Activated CD4-positive, alpha-beta T cell treated with anti-CD3 and anti-CD28 coated beads, Interleukin-2, amount 50 U/mL, for 48 hours (primary cell): ENCODE data around the gene DBNDD1.

ENCODE experiments used
- DNase-seq, 2 experiments: peaks; one replicate each; pipeline ENCODE4 v3.0.0-alpha.2; 2020

Gene DBNDD1

DNA sequence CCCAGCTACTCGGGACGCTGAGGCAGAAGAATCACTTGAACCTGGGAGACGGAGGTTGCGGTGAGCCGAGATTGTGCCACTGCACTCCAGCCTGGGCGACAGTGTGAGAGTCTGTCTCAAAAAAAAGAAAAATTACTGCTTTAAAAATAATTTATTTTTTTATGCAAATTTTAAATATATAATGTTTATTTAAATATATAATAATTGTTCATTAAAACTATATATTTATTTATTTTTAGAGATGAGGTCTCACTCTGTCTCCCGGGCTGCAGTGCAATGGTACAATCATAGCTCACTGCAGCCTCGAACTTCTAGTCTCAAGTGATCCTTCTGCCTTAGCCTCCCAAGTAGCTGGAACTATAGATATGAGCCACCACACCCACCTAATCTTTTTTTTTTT, 15.2 kb upstream of the DBNDD1 start:
- no peak for DNase-seq

DNA sequence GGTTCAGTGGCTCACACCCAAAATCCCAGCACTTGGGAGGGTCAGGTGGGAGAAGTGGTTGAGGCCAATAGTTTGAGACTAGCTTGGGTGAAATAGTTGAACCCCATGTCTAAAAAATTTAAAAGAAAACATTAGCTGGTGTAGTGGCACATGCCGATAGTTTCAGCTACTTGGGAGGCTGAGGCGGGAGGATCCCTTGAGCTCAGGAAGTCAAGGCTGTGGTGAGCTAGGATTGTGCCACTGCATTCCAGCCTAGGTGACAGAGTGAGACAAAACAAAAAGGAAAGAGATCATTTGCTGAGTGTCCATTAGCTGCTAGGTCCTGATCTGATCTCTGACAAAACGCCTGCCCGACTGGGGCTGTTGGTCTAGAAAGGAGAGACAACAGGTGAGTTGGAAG, 14.1 kb upstream of the DBNDD1 start:
- DNase-seq, result no peak

DNA sequence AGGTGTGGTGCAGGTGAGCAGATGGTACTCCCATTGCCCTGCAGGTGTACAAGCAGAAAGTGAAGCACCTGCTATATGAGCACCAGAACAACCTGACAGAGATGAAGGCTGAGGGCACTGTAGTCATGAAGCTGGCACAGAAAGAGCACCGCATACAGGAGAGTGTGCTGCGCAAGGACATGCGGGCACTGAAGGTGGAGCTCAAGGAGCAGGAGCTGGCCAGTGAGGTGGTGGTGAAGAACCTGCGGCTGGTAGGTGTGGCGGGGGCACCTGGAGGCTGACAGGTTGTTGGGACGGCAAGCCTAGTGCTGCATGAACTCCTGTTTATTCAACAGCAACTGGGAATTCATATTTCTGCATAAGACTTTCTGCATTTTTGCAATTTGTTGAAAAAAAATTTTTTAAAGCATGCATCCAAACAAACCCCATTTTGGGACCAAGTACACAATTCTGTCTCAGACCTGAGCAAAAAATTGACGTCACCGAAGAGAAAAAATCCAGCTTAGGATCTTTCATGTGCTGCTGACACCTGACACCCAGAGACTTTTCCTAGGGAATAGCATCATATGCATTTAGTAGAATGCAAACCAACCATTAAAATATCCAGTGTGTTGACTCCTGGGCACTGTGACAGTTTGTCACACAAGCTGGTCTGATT, 13.5 kb upstream of the DBNDD1 start:
- DNase-seq, result no peak

DNA sequence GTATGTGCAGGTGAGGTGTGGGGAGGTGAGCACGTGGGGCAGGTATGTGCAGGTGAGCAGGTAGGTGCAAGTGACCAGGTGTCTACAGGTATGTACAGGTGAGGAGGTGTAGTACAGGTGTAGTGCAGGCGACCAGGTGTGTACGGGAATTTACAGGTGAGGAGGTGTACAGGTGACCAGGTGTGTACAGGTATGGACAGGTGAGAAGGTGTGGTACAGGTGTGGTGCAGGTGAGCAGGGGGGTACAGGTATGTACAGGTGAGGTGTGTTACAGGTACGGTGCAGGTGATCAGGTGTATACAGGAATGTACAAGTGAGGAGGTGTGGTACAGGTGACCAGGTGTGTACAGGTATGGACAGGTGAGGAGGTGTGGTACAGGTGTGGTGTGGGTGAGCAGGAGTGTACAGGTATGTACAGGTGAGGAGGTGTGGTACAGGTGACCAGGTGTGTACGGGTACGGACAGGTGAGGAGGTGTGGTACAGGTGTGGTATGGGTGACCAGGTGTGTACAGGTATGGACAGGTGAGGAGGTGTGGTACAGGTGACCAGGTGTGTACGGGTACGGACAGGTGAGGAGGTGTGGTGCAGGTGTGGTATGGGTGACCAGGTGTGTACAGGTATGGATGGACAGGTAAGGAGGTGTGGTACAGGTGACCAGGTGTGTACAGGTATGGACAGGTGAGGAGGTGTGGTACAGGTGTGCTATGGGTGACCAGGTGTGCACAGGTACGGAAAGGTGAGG, 12.8 kb upstream of the DBNDD1 start:
- no peak for DNase-seq

DNA sequence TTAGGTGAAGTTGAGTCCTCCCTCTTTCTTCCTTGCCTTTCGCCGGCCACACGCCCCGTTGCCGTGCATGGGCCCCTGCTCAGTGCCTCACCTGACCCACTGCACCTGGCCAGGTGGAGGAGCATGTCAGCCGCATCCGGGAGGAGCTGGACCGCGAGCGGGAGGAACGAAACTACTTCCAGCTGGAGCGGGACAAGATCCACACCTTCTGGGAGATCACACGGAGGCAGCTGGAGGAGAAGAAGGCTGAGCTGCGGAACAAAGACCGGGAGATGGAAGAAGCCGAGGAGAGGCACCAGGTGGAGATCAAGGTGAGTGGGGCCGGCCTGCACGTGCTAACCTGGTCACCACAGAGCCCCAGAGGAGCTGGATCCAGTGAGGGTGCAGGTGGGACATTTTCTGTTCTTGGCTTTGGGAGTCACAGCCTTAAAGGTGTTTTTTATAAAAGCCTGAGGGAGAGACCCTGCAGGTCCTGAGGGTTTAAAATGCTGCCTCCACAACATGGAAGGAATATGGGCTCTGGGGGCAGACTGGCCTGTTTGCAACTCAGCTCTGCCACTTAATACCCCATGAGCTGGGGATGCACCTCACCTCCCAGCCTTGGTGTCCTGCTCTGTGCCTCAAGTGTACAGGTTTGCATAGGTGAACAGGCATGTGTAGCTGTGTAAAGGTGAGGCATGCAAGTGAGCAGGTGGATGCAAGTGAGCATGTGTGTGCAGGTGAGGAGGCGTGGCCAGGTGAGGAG, 12.1 kb upstream of the DBNDD1 start:
- no peak for DNase-seq

DNA sequence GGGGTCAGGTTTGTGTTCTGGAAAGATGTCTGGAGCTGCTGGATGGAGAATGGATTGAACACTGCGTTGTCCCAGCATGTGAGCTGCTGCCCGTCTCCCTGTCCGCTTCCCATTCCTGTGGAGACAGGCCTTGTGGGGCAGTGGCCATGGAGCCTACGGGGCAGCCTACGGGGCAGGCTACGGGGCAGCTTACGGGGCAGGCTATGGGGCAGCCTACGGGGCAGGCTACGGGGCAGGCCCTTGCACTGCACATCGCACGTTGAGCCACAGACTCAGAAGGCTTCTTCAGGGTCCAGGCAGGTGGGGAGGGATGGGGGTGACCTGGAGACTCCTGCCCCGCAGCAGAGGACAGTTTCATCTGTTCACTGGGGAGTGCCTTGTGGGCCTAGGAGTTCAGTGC, 9.7 kb upstream of the DBNDD1 start:
- DNase-seq, result no peak

DNA sequence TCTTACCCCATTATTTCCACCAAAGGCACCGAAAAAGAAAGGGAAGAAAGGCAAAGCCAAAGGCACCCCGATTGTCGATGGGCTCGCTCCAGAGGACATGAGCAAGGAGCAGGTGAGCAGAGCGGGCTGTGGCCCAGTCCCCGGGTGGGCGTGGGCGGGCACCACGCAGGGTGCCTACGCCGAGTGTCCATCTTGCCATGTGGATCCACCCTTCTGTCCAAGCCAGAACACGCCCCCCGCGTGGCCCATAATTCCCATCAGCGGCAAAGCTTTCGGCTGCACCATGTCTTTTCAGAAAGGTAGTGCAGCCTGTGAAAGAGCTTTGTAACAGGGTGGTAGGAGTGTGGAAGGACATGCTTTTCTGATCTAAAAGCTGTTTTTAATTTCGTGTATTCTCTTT, 8.4 kb upstream of the DBNDD1 start:
- no peak for DNase-seq

DNA sequence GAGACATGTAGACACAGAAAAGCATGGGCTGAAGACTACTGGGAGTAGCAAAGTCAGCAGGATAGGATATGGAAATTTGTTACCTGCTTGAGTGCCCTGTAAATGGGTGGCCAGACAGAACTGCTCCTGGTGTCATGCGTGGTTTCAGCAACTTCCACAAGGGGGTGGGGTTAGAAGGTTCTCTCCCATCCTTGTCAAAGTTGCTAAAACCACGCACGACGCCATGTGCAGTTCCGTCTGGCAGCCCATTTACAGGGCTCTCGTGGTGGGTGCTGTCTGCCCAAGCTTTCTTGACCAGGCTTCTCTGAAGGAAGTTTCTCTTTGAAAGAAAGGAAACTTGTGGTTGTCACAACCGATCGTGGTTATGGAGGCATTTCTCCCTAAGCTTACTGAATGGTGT, 6.9 kb upstream of the DBNDD1 start:
- no peak for DNase-seq

DNA sequence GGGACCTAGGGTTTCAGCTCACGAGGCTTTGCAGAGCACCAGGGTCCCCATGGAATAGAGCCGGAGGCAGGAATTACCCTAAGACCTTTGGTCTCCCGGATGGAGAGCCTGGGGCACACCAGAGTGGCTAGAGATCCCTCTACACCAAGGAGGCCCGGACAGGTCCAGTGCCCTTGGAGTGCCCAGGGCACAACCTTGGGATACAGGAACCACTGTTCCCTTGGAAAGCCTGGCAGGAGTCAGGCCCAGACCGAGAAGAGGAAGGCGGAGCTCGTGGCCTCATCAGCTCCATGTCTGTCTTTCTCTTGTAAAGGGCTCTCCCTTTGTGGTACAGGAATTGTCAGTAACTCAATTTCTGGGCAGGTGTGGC, 3.8 kb upstream of the DBNDD1 start:
- DNase-seq, result no peak

DNA sequence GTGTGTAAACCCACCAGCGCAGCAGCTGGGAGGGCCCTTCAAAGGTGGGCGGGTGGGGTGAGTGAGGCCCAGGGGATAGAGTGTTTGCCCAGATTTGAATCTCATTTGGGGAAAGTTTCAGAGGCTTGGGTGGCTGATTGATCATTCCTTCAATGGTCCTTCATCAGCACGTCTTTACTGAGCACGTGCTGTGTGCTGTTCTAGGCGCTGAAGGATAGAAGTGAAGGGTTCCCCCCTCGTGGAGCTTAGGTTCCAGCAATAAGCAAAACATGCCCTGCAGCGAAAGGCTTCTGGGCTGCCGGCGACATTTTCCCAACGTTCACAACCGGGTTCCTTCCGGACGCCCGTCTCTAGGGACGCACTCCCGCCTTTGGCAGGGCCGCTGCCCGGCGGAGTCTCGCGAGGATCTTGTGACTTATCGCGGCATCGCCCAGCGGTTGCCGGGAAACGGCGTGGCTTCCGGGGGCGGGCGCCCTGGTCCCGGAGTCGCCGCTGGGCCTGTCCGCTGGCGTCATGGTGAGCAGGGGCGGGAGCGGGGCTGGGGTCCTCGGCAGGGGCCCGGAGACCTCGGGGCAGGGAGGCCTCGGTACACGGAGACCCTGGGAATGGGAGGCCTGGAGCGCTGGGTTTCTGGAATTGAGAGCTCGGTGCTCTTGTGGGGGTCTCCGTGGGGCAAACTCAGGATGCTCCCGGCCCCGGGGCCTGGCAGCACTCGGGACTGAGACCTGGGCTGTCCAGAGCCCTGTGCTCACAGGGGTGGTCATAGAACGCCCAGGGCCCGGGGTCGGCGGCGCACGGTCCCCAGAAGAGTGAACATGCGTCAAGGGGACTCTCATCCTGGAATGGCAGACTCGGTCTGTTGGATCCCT, 3.2 kb upstream of the DBNDD1 start:
- peak; percentile 85 to 88 for DNase-seq

DNA sequence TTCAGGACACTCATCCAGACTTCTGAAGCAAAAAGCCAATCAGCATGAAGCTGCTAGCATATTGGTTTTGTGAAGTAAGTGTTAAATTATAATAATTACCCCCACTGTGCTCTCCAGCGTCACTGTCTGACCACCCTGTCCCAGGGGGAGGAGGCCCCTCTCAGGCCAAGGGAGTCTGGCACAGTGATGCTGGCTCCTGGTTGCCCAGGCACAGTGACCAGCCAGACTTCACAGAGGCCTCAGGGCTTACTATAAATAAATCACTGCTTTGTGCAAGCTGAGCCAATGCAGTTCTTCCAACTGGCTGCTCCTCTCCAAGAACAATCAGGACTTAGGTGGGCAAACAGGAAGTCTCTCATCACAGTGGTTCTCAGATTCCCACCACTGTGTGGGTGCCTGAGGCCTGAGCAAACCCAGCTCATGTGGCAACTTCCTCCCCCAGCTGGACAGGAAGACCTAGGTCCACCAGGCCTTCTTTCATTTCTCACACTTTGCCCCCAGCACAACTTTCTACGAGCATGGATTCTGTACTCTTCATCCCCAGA, 1.7 kb upstream of the DBNDD1 start:
- no peak for DNase-seq

DNA sequence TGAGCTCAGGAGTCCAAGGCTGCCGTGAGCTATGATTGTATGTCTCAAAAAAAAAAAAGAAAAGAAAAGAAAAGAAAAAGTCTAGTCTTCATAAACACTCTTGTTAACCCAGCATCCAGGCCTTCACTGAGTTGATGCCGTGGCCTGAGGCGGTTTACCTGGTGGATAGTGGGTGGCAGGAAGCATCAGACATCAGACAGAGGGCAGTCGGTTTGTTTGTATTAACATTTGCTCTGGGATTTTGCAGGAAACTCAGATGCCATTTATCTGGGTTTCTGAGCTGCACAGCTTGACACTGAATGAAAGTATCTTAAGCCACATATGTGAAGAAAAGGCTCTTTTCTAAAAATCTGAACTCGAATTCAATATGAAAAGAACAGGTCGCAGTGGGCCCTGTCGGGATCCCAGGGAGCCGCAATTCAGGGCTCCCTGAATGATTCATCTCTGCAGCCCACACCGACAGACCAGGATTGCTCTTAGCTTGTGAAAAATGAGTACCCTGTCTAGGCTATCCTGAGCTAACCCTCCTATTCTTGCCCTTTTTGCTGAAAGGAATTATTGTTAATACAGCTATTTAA, 1.1 kb upstream of the DBNDD1 start:
- no peak for DNase-seq

DNA sequence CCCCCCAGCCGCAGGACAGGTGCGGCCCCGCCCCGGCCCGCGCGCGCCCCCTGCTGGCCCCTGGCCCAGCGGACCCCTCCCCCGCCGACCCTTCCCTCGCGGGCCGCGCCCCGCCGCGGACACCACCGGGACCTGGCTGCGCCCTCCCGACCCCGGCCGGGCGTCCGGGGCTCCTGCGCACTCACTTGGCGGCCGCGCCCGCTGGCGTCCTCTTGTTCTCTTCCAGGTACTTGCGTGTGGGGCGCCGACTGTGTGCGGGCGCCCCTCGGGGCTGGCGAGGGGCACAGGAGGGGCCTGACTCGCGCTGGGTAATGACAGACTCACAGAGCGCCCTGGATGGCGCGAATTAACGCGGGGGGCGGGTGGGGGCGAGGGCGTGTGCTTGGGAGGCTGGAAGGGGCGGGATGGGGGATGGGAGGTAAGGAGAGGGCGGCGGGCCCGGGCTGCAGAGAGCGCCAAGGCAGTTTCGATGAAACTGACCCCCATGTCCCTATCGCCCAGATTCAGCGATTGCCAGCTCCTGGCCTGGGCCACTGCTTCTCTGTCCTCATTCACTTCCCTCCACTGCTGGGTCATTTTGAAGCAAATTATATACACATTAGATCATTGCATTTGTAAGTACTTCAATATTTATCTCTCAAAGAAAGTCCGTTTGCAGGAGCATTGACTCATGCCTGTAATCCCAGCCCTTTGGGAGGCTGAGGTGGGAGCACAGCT, 445 bp upstream of the DBNDD1 start:
- DNase-seq, result peak; percentile 39 to 46

DNA sequence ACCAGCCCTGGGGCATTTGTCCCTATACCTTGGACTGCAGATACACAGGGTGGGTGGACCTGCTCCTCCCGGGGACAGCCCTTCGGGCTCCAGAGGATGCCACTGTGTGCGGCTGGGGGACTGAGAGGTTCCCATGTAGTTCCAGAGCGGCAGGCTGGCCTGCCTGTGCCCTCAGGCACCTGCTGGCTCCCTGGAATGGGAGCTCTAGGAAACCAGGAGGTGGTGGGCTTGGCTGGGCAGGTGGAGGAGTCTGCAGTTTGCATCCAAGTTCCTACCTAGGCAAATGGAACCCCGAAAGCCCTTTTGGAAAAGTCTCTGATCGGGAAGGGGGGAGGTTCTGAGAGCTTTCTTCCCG, 982 bp downstream of the DBNDD1 start:
- DNase-seq, result no peak

DNA sequence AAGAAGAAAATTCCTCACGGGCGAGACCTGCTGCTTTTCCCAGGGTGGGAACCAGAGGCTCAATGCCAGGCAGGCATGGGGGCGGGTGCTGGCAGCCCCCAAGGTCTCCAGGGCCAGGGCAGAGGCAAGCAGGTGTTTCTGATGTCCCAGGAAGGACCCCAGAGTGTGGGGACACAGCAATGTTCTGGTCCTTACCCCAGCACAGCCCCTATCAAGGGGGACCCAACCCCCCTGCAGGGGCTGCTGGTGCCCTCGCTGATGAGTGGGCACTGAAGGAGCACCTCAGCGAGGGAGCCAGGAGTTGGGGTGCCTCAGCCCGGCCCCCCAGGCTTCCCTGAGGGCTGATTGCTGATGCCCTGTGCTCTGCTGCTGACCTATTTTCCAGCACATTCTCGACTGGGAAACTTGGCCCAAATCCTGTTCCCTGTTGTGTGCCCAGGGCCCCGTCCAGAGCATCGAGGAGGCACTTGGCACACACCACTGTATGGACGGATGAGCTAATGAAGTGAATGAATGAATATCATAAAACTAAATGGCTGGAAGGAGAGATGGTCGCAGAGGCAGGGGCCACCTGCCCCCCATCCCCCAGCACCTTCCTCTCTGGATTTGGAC, 2.8 kb downstream of the DBNDD1 start:
- no peak for DNase-seq

DNA sequence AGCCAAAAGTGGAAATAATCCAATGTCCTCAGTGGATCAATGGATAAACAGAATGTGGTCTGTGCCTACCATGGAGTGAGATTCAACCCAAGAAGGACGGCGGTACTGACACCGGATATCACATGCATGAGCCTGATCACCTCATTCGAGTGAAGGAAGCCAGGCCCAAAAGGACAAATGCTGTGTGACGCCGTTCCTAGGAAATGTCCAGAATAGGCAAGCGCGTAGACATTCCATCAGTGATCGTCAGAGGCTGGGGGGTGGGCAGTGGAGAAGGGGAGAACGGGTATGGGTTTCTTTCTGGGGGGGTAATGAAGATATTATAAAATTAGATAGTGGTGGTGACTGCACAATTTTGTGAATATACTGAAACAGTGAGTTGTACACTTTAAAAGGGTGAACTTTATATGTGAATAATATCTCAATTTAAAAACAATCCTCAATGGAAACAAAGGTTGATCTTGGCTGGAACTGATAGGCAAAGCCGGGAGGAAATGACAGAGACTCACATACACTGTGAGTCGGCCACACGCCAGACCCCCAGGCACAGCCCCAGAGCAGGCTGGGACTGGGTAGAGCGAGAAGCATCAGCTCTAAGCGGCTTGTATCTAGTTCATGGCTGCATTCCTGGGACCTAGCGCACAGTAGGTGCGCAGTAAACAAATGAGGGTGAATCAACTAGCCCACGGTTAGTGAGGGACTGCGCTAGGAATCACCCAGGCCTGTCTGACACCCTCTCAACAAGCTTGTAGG, 3.5 kb downstream of the DBNDD1 start:
- no peak for DNase-seq

DNA sequence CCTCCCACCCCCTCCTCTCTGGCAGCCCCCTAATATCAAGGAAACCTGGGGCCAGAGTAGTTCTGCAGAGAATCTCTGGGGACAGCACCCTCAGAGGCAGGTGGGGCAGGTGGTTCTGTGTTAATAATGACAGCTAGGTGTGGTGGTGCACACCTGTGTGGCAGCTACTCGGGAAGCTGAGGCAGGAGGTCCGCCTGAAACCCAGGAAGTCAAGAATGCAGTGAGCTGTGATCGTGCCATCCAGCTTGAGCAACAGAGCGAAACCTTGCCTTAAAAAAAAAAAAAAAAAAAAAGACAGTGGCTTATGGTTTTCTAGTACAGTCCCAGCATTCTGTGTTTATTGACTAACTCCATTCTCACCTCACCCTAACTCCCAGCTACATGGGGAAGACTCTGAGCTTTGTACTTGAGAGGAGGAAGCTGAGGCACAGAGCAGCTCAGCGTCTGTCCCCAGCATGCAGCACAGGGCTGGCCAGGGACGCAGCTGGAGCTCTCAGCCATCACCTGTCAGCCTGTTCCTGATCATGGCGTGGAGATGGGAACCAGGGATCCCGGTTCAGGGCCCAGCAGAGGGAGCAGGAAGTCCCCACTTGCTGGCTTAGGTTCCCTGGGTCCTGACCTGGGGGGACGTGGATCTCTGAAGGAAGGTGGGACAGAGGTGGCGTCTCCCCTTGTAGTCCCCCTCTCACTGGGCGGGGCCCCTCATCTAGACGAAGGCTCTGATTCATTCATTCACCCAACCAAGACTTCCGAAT, 6.1 kb downstream of the DBNDD1 start:
- DNase-seq, result no peak

DNA sequence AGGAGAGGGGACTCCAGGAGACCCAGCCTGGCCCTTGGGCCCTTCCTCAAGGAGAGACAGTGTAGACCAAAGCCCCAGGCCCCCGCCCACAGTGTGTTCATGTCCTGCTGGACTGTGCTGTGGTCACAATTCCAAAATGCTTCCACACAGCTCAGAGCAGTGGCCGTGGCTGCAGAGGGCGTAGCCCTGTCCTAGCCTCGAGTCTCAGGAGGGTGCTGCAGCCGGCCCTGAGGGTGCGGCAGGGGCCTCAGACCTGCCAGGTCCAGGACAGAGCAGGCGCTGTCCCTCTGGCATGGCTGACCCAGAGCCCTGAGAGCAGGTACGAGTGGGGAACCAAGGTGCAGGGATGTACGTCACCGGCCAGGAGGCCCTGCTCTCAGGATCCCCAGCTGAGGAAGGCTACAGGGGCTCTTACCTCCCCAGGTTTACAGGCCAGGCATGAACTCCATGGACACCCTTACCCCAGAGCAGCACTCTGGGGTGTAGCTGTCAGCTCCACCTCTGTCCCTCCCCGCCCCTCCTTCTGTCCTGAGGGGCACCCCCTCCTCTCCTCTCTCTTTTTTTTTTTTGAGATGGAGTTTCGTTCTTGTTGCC, 7.3 kb downstream of the DBNDD1 start:
- no peak for DNase-seq

DNA sequence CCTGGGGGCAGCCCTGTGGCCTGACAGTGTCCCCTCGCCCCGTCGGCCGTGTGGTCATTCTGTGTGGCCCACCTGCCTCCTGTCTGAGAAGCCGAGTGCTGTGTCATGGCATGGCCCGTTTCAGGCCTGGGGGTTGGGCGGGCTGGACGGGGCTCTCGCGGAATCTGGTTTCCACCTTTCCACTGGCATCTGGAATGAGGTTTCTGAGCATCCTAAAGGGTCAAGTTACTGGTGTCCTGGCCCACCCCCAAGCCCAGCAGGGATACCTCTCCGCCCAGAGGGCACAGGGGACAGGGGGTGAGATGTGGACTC, 7.8 kb downstream of the DBNDD1 start:
- DNase-seq, result no peak
